NOMO-1 (cell line): ENCODE results near the gene EPB41L2.
A peak's percentile ranks its signal among the peaks of the same experiment; 100 is the strongest.

Experiments used
- DNase-seq, 2 experiments: peaks; one replicate each; lab custom pipeline; 2025; ENCODE audit not compliant: unreplicated experiment in 2 of 2; lab: John Stamatoyannopoulos, UW

The EPB41L2 gene

GRCh38 chr6:130882370-130882769 is 180.7 kb downstream of the EPB41L2 start:
- peak in 1 of 2 experiments; percentile 7 for DNase-seq

- DNase-seq, result no peak
These were observed 183.2 kb downstream of the EPB41L2 start for GRCh38 chr6:130879826-130880225.

GRCh38 chr6:130873746-130874145 is 189.3 kb downstream of the EPB41L2 start:
- no peak for DNase-seq

- DNase-seq, result peak; percentile 25 to 26
These were observed 190.6 kb downstream of the EPB41L2 start for GRCh38 chr6:130872250-130873095.

- DNase-seq, result no peak
These were observed 192.7 kb downstream of the EPB41L2 start for GRCh38 chr6:130870179-130870880.

GRCh38 chr6:130869681-130870080 is 193.4 kb downstream of the EPB41L2 start:
- no peak for DNase-seq

GRCh38 chr6:130865793-130866192 is 197.3 kb downstream of the EPB41L2 start:
- no peak for DNase-seq

GRCh38 chr6:130864344-130864743 is 198.7 kb downstream of the EPB41L2 start:
- DNase-seq, result no peak

- DNase-seq, result no peak
These were observed 199.4 kb downstream of the EPB41L2 start for GRCh38 chr6:130863415-130864230.

- DNase-seq, result no peak
These were observed 200.7 kb downstream of the EPB41L2 start for GRCh38 chr6:130862370-130862769.

- DNase-seq, result no peak
These were observed 203.7 kb downstream of the EPB41L2 start for GRCh38 chr6:130859161-130859867.

- DNase-seq, result no peak
These were observed 204.4 kb downstream of the EPB41L2 start for GRCh38 chr6:130858498-130859160.

GRCh38 chr6:130858054-130858453 is 205.0 kb downstream of the EPB41L2 start:
- no peak for DNase-seq

- no peak for DNase-seq
These were observed 209.4 kb downstream of the EPB41L2 start for GRCh38 chr6:130853555-130854183.

- DNase-seq, result no peak
These were observed 210.0 kb downstream of the EPB41L2 start for GRCh38 chr6:130852844-130853554.

- no peak for DNase-seq
These were observed 212.0 kb downstream of the EPB41L2 start for GRCh38 chr6:130851026-130851425.

GRCh38 chr6:130849594-130849993 is 213.5 kb downstream of the EPB41L2 start:
- DNase-seq, result no peak

- no peak for DNase-seq
These were observed 214.1 kb downstream of the EPB41L2 start for GRCh38 chr6:130848945-130849344.
